Glomerular visceral epithelial cell (primary cell): ENCODE measurements around the gene PPM1L.
"Not testable (repeated sequence)": the region's sequence is repeated elsewhere in the genome, so short reads cannot be mapped to it uniquely, and the experiment has no call there.

Experiments
- DNase-seq: peaks from one replicate; pipeline ENCODE4 v3.0.0-alpha.2; 2016; ENCODE audit errors: extremely low spot score

Gene PPM1L

DNA sequence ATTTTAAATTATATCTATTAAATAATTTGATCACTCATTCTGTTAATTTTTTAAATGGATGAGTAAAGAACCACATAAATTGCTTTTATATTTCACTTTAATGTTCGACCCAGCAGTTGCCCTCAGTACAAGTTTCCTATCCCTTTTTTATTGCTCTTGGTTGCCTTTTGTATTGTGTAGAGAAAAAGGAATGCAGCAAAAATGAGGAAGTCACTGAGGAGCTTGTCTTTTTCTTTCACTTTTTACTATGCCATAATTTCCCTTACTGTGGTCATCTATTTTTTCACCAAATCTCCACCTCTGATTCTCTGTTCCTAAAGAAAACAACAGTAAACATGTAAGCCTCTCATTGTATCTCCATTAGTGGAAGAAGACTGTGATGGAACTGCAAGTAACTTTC, 226.5 kb downstream of the PPM1L start:
- no peak for DNase-seq

DNA sequence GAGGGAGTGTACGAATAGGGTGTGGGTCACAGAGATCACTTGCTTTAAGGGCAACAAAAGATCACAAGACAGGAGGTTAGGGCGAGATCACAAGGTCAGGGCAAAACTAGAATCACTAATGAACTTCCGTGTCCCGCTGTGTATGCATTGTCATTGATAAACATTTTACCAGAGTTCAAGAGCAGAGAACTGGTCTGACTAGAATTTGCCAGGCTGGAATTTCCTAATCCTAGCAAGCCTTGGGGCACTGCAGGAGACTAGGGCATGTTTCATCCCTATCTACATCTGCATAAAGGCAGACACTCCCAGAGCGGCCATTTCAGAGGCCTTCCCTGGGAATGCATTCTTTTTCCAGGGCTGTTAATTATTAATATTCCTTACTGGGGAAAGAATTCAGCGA, 227.9 kb downstream of the PPM1L start:
- not testable (repeated sequence) for DNase-seq

DNA sequence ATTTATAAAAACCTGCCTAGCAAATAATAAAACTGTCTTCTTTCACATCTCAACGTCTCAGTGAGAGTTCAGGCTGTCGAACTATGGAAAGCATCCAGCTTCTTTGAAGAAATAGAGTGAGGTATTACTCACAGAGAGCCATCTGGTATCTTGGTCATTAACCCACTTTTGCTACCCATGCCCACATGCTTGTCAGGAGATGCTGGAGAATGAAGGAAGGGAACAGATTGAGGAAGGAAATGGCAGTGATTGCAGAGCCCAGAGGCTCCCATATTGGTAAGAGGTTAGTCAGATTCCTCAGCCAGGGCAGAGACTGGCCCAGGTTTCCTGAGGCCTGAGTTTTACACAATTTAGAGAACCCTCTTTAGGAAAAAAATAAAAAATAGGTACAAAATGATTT, 230.0 kb downstream of the PPM1L start:
- no peak for DNase-seq

DNA sequence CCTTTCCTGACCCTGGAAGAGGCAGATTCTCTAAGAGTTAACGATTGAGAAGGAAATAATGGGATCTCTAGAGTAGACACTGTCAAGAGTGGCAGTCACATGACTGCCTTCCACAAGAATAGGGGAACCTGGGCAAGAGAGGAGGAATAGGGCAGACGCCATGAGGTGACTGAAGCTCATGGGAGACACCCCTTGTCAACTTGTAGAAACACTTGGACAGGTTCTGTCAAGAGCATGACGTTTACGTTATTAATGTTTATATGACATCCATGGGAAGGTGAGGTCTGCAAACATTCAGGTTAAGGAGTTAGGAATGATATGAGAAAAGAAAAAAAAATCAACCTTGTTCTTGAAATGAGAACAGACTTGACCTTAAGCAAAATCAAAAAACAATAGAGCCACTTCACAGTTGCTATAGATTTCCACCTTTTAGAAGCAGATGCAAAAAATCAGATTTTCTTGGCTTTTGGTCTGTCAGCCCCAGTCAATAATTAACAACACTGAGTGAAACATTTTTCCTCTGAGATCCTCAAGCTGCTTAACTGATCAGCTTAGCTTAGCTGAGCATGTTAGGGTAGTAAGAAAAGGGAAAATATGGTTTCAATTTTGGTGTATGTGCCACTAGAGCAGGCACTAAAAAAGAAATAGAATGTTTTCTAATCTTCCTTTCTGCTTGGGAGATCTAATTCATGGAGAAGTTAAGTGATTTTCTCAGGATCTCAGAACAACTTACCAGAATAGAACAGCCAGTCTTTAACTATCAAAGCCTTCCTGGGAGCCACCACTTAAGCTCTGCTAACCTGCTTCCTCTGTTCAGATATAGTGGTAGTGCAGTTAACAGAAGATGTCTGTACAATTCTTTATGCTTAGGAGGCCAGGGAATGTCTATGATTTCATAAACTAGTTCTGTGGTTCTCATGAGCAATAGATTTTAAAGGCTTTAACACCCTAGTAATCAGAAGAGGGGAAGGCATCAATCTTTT, 232.2 kb downstream of the PPM1L start:
- no peak for DNase-seq

DNA sequence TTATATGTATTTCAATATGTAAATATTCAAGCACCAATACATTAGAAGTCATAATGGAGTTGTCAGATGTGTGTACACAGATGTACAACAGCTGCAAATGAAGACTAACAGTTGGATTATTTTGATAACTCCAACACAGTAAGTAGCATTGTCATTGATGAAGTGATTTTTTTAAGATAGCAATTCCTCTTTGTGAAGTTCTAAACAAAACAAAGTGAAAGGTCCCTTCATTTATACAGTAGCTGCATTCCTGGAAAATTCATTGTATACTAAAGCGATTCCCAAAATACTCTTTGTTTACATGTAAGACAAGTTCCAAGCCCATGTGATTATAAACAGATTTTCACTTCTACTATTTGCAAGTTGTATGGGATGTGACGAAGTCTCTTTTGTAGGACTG, 234.4 kb downstream of the PPM1L start:
- DNase-seq, result no peak

DNA sequence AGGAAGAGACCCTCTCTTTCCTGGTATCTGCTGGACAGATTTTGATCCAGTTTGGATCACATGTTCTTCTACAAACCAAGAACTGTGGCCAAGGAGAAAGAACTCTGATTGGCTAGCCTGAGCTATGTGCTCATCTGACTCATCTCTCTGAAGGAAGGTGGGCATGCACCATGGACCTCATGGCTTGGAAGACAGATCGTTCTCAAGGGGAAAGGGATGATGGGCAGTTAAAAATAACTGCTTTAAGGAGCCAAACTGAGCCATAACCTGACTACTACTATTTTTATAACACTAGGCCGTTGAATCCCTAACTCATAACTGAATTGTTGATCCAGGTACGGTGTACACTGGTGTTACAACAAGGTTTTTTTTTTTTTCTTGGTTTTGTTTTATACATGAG, 236.7 kb downstream of the PPM1L start:
- no peak for DNase-seq

DNA sequence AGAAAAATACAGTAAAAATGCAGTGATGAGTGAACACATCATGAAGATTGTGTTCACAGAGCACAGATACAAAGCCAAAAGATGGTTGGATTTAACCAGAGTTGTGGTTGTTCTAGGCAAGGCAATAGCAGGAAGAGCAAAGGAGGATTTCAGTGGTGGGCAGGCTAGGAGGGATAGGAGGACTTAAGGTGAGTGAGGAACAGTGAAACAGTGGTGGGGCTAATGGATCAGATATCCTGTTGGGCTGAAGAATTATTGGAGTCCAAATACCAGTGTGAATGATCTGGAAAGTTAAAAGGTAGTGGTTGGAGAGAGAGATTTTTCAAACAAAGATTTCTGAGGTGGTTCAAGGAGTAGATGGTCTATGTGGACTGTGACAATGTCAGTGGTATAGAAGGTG, 240.8 kb downstream of the PPM1L start:
- DNase-seq, result no peak

DNA sequence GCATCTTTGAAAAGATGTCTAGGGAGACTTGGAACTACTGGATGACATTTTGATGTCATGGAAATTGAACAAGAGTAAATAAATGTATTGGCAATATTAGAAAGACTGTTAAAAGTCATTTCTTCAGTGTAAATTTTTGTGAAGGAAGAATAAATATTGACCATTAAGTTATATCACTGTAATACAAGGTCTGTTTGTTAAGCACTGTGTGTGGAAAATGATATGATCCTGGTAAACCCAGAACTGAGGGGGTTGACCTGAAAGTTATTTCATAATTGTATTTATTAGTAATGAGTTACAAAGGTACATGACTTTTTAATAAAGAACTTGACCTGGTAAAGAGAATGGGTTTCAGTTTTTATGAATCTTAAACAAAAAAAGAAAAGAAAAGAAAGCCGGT, 242.6 kb downstream of the PPM1L start:
- no peak for DNase-seq

DNA sequence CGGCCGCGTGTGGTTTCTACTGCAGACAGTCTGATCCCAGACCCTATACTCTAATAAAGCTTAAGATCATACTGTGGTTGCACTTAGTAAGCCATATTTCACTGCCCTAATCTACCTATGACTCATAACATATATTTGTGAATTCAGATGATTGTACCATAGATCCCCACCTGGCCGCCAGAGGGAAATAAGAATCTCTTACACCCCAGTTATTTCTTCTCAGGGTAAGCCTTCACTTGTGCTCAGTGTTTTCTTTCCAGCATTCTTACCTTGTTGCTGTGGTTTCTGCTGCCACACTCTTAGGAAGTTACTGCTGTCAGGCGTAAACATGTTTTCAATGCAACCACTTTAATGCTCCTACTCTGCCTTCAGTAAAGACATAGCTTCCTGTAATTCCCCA, 243.2 kb downstream of the PPM1L start:
- DNase-seq, result no peak

DNA sequence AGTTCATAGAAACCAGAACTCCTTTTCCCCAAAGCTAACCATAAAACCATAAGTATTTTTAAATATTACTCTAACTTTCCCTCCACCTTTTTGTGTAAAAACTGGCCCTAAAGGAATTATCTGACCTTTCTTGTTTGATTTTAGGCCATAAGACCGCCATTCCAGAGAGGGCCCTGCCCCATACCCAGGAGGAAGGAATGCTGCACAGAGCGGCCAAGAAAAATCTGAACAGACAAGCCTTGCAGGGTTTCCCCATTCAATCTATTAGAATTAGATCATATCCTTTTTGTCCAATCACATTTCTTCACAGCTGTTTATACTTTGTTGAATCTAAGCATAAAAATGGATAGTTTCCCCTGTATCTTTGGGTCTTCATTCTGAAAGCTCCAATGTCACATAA, 252.1 kb downstream of the PPM1L start:
- no peak for DNase-seq

DNA sequence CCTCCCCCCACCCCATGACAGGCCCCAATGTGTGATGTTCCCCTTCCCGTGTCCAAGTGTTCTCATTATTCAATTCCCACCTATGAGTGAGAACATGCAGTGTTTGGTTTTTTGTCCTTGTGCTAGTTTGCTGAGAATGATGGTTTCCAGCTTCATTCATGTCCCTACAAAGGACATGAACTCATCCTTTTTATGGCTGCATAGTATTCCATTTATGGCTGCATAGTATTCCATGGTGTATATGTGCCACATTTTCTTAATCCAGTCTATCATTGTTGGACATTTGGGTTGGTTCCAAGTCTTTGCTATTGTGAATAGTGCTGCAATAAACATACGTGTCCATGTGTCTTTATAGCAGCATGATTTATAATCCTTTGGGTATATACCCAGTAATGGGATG, 254.1 kb downstream of the PPM1L start:
- DNase-seq, result not testable (repeated sequence)

DNA sequence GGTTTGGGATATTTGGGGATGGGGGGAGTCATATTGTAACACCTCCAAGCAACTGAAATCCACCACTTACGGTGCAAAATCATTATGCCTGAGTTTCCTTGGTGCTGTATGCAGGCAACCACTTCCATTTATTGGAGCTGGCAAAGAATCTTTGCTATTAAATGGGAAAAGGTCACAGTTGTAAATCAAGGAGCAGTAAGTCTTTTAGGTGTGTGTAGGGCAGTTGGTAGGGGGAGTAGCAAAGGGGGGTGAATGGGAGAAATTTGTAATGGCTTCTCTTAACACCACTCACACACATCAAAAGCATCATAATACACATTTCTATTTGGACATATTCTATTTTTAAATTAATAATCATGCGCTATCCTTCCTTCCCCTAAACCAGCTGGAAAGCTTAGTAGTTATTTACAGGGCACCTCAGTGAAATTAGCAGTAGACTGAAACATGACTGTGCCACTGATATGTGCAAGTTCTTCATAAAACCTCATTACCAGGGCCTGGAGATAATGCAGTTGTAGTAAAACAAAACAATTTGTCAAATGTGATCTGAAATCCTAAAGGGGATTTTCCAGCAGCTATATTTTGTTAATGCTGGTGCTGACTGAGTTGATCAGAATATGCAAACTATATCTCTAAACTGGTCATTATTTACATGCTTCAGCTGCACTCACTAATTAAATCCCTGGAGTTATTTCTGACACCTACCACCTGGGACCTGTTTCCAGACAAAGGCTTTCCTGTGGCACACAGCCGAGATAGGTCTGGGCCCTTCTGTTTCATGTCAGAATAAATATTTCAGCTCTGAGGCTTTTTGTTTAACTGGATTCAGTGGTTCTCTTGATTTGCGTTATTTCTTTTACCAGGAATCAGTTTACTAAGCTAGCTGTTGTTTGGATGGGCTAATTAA, 259.1 kb downstream of the PPM1L start:
- DNase-seq, result no peak

DNA sequence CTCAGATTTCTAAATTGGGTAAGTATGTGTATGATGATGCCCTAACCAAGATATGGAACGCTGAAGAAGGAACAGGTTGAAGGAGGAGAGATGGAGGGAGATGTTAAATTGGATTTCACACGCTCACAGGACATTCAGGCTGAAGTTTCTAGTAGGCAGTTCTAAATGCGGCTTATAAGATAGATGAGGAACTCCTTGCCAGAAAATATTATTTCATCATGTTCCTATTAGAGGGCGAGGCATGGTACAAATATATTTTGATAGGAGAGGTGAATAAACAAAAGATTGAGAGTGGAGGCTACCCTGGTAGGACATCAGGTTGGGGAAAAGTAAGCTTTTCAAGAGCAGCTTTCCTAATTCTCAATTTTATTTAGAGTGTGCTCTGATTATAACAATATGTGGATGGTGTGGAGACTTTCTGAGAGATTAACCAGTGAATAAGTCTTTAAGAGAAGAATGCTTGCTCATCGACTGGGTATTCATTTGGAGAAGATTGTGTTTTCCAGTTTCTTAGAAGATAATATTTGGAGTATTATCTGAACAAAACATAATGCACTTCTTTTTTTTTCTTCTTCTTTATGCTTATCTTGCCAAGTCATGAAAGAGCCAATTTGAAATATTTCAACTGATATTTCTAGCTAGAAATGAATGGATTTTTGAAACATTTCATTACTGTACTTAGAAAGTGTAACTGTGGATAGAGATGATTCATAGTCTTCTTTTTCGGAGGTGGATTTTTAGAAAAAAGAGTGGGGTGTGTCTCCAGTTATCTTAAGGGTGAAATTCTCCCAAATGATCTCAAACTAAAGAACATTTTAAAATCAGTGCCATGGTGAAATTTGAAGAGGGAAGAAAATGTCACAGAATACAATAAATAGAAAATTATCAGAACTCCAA, 260.6 kb downstream of the PPM1L start:
- no peak for DNase-seq

DNA sequence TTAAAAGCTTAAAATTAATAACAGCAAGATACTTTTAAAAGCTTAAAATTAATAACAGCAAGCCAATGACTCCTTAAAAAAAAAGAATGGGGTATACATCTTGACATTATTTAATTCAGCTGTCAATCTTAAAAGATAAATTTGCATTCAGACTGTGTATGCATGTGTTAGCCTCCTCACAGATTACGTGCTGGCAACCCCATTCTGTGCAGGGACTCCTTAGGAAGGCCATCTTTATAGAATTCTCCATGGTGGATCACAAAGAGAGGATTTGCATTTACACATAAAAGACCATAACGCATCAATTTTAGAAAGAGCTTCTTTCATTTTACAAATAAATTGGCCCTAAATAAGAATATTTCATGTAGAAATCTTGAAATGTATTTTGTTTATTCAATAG, 261.9 kb downstream of the PPM1L start:
- DNase-seq, result no peak

DNA sequence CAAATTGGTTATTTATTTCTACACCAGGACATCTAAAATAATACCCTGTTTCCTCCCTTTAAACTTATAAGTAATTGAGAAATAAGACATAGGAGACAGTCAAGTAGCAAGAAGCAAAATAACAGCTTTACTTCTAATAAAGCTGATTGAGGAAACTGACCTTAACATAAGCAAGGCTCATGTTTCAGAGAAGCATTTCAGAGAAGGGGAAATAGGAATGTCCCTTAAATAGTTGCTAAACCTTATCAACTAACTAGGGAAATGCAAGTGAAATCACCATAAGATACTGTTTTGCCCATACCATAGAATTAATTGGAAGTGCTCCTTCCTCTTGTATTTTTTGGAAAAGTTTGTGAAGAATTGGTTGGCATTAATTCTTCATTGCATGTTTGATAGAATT, 264.2 kb downstream of the PPM1L start:
- DNase-seq, result no peak

DNA sequence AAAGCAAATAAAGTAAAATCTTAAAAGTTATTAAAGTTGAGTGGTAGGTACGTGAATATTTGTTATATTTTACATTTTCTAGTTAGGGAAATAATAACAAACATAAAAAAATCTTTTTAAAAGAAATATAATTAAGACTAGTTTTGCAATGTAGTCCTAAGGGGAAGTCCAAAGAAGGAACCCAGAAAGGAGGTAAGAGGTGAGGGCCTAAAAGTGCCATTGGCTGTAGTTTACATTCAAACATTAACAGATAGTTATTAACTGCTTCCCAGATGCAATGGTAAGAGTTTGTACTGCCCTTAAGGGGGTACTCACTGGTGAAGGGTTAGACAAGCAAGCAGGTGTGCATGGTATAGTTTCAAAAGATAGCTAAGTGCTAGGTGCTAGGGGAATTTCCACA, 269.9 kb downstream of the PPM1L start:
- no peak for DNase-seq

DNA sequence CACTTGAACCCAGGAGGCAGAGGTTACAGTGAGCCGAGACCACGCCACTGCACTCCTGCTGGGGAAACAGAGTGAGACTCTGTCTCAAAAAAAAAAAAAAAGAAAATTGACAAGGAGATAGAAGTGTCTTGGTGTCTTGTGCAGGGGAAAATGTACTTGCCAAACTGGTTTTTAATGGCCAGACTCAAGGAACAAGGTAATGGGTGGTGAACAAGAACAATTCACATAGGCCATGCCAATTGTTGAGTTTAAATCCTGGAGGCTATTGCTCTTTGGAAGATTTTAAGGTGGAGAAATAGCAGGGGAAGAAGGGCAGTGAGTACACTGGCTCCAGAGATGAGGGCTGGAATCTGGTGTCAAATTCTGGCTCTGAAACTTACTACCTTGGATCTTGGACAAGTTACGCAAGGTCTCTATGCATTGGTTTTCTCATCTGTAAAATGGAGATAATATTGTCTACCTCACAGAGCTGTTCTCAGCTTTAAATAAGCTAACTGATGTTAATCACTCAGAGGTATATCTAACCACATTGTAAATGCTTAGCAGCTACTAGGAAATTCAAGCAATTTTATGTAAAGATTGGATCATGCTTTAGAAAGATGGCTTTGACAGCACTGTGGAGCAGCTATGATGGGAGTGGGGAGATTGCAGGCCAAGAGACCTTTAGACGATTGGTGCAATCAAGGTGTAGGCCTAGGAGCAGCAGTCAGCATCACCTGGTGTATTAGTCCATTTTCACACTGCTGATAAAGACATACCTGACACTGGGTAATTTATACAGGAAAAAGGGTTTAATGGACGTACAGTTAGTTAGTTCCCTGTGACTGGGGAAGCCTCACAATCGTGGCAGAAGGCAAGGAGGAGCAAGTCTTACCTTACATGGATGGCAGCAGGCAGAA, 270.8 kb downstream of the PPM1L start:
- no peak for DNase-seq

DNA sequence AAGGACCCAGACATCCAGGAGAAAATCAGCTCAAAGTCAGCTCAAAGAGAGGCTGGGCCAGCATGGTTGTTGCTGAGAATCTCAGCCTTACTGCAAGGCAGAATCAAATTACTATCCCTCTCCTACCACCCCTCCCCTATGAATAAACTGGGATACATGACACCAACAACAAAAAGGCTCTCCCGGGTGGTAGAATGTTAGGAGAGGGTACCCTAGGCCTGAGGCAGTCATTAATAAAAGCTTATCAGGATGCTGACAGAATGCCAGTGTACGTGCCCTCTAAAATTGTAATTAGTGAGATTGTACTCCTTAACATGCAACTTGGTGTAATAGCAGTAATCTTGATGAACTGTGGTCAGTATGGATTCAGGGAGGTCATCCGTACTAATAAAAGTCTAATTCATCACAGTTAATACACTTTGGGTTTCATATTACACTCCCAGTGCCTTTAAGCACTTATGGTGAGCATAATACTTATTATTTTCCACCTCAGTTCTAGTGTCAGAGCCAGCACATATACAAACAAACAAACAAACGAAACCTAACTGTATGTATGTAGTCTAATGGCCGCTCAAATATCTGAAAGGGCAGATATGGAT, 272.6 kb downstream of the PPM1L start:
- no peak for DNase-seq

DNA sequence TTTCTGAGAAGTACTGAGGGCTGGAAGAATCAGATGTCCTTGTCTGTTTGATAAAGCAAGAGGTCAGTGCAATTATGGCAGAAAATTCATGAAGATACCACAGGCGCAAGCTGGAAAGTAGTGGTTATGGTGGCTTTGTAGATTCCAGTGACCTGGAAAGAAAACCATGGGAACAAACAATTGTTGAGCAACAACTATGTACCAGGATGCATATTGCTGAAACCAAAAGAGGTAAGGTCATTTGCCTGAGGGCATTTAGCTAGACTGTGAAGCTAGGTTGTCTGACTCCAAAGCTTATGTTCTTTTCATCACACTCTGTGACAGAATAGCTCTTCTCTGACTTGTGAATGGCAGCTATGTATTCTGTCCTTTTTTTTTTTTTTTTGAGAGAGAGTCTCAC, 275.1 kb downstream of the PPM1L start:
- DNase-seq, result no peak

DNA sequence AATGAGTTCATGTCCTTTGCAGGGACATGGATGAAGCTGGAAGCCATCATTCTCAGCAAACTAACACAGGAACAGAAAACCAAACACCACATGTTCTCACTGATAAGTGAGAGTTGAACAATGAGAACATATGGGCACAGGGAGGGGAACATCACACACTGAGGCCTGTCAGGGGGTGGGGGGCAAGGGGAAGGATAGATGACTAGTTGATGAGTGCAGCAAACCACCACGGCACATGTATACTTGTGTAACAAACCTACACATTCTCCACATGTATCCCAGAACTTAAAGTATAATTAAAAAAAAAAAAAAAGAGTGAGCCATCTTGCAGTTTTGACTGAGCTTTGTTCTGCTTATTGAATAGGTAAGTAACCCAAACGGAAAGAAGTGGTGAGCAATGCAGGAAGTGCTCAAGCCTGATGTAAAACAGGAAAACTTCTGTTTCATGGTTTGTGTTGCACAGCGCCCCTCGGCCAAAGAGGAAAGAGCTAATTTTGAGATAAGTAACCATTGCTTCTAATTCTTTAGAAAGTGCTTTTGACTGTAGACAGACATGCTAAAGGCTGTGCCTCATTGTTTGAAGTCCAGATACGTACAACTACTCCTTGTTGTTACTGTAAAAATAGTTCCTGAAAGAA, 279.0 kb downstream of the PPM1L start:
- not testable (repeated sequence) for DNase-seq
